CD4-positive, alpha-beta T cell (primary cell): ENCODE results near the gene INPP4B. TPM values are rescaled to one million over a fixed set of nuclear protein-coding genes. Genes with fewer than 3 reads are reported as not detected.

Experiments
- ATAC-seq: fragments of 200-7000 bp; cut with Tn5 transposase; one replicate; pipeline ENCODE4 v1.10.0; 2022; ENCODE audit warnings: mild to moderate bottlenecking; ENCODE audit not compliant: poor library complexity
- CTCF ChIA-PET: fragments of 350-600 bp; sonication (Branson Sonifier 250); formaldehyde crosslinking; loops from one replicate; lab custom pipeline; 2021; ENCODE audit warnings: antibody characterized with exemption, inconsistent platforms; lab: Charles Lee
- POLR2A ChIA-PET: fragments of 350-600 bp; sonication (Branson Sonifier 250); formaldehyde crosslinking; loops from one replicate; lab custom pipeline; 2021; ENCODE audit warnings: antibody characterized with exemption, inconsistent platforms; lab: Charles Lee
- DNase-seq, 14 experiments: peaks; one replicate each; pipeline ENCODE4 v3.0.0-alpha.2; 2013 to 2020; ENCODE audit warnings: mixed read lengths in 2 of 14
- H3K27ac ChIP-seq, 2 donors: one replicate each; pipeline versions ENCODE4 v1.5.1 to v1.7.0; 2013; ENCODE audit warnings: low read length in 2 of 2, low read depth in 1 of 2, mild to moderate bottlenecking in 1 of 2
- H3K27me3 ChIP-seq, 2 experiments: 1 replicate in 1 of 2; 2 replicates in 1 of 2; pipeline versions ENCODE4 v1.6.1 to v1.7.0; 2013; ENCODE audit warnings: low read length in 2 of 2, control low read depth in 1 of 2, mild to moderate bottlenecking in 1 of 2, moderate library complexity in 1 of 2; ENCODE audit not compliant: insufficient read depth in 2 of 2, control insufficient read depth in 1 of 2
- H3K36me3 ChIP-seq: one replicate; pipeline ENCODE4 v1.6.1; 2013; ENCODE audit warnings: low read length, control low read depth; ENCODE audit not compliant: insufficient read depth
- H3K4me1 ChIP-seq: one replicate; pipeline ENCODE4 v1.6.1; 2013; ENCODE audit warnings: low read length, control low read depth; ENCODE audit not compliant: insufficient read depth
- H3K4me3 ChIP-seq: one replicate; pipeline ENCODE4 v1.5.1; 2013; ENCODE audit warnings: mild to moderate bottlenecking, low read length, moderate library complexity
- H3K9me3 ChIP-seq, 2 experiments: 1 replicate in 1 of 2; 2 replicates in 1 of 2; pipeline versions ENCODE4 v1.6.1 to v1.7.0; 2013; ENCODE audit warnings: low read length in 2 of 2, mild to moderate bottlenecking in 2 of 2, control low read depth in 1 of 2, moderate library complexity in 1 of 2; ENCODE audit not compliant: control insufficient read depth in 1 of 2, insufficient read depth in 1 of 2
- H3K27ac Mint-ChIP-seq: one replicate; pipeline ENCODE4 v1.8.0; 2020; ENCODE audit warnings: mixed read lengths
- H3K27me3 Mint-ChIP-seq: one replicate; pipeline ENCODE4 v1.8.0; 2021; ENCODE audit warnings: mixed read lengths
- H3K36me3 Mint-ChIP-seq: one replicate; pipeline ENCODE4 v1.8.0; 2021; ENCODE audit warnings: low read depth, mixed read lengths
- H3K4me1 Mint-ChIP-seq: one replicate; pipeline ENCODE4 v1.8.0; 2021; ENCODE audit warnings: low read depth, mixed read lengths
- H3K4me3 Mint-ChIP-seq: one replicate; pipeline ENCODE4 v1.8.0; 2020; ENCODE audit warnings: mild to moderate bottlenecking, mixed read lengths
- H3K9me3 Mint-ChIP-seq: one replicate; pipeline ENCODE4 v1.8.0; 2020; ENCODE audit warnings: mixed read lengths
- intact Hi-C, 2 experiments: fragments of 100-400 bp; cut with DNase I in 1 of 2; cut with micrococcal nuclease in 1 of 2; formaldehyde crosslinking; loops; one replicate each; pipeline versions ENCODE4 v1.15.1 to v1.9.0; 2023 to 2025; cut with DNase I, micrococcal nuclease
- total RNA-seq, 174 experiments: library from RNA in 2 of 174; stranded (reverse) in 2 of 174; gene quantifications; one replicate each; pipeline ENCODE4 v1.2.3 and lab custom pipeline; 2021 to 2026
- TF ChIP-seq, protein P1 (sequence below): fragments of 200-600 bp; IDR thresholded peaks from one replicate; pipeline ENCODE4 v1.8.0; 2022; ENCODE audit warnings: antibody characterized with exemption, mild to moderate bottlenecking

Gene INPP4B
- total RNA-seq, 2 experiments from 2014 or later = 50.7 to 53.8 TPM

DNA sequence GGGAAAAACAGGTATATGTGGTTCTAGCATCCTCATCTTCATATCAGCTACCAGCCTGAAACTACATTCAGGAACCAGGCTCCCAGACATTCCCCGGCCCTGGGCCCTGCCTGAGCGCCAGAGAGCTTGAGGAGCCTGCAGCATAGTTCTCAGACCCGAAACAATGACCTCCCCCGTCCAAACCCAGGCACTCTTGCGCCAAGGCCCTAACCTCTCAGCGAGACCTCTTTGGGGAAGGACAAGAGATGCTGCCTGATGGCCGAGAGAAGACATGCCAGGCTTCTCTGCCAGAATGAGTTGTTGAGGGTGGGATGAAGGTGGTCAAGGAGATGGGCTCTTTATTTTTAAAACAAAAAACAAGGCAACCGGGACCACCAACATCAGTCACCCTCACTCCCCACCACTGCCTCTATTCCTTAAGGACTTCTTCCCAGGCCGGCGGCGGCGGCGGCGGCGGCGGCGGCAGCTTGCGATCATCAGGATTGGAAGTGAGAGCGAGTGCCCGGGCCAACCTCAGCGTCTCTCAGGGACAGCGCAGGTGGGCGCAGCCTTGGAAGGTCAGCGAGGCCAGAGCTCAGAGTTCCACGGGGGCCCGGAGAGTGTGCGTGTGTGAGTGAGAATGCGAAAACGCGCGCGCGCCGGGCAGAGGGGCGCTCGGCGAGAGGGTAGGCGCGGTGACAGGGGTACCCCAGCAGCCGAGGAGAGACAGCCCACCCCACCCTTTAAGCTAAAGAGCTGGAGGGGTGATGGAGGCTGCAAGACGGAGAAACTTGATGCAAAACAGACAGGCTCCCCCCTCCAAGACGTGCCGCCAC lies 601 bp downstream of the INPP4B start:
- Histone ChIP-seq H3K36me3 (no peaks in the 10 kb centered on the region), H3K27ac (no peak overlapping the region), H3K27me3 (peaks cover 4 to 12% of the 10 kb centered on the region in 2 experiments), H3K4me3 (peak overlapping the region; percentile 67), H3K9me3 (peaks cover 0 to 4% of the 10 kb centered on the region in 2 experiments), H3K4me1 (peaks cover 24% of the 10 kb centered on the region)
- H3K27me3 Mint-ChIP-seq = peaks cover 22% of the 10 kb centered on the region
- ATAC-seq (peak; percentile 3), DNase-seq (peak in 7 of 14 experiments; percentile 0 to 37 (median 11))
- H3K4me1 Mint-ChIP-seq = peaks cover 14% of the 10 kb centered on the region
- intact Hi-C loops = loop anchor here (2.0 to 10.0 kb wide), 14 partner anchors 121 to 1687 kb away; partner anchors contain the start of genes USP38 (in 1 of the 2) and ZNF330 (in 1 of the 2)
- ChIA-PET CTCF (interaction anchor here (0.6 to 1.3 kb wide), 3 partner anchors 104 to 719 kb away, joined by 3 to 4 read pairs (median 4); no protein-coding TSS in a partner anchor), POLR2A (interaction anchor here (1.0 to 1.2 kb wide), 6 partner anchors 142 to 721 kb away, joined by 3 to 5 read pairs (median 4); no protein-coding TSS in a partner anchor)
- TF ChIP-seq, protein P1, sequence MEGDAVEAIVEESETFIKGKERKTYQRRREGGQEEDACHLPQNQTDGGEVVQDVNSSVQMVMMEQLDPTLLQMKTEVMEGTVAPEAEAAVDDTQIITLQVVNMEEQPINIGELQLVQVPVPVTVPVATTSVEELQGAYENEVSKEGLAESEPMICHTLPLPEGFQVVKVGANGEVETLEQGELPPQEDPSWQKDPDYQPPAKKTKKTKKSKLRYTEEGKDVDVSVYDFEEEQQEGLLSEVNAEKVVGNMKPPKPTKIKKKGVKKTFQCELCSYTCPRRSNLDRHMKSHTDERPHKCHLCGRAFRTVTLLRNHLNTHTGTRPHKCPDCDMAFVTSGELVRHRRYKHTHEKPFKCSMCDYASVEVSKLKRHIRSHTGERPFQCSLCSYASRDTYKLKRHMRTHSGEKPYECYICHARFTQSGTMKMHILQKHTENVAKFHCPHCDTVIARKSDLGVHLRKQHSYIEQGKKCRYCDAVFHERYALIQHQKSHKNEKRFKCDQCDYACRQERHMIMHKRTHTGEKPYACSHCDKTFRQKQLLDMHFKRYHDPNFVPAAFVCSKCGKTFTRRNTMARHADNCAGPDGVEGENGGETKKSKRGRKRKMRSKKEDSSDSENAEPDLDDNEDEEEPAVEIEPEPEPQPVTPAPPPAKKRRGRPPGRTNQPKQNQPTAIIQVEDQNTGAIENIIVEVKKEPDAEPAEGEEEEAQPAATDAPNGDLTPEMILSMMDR = no peak
- peaks cover 12% of the 10 kb centered on the region for H3K36me3 Mint-ChIP-seq
- peak overlapping the region; percentile 47 for H3K27ac Mint-ChIP-seq
- peak overlapping the region; percentile 89 for H3K4me3 Mint-ChIP-seq
- H3K9me3 Mint-ChIP-seq = no peaks in the 10 kb centered on the region

DNA sequence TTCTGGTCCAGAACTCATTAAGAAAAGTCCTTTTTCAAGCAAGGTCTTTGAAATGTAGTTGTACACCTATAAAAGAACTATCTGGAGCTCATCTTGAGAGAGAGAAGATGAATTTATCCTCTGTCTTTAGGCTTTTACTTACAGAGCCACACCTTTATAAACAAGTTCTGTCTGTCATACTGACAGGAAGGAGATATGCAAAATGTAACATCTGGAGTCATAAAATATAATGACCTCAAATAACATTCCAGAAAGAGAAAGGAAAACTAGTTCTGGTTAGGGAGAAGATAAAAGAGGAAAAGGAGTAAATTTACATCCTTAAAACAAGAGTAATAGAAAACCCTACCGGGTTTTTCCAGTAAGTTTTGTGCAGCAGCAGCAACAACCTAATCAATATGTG lies 1.3 kb downstream of the INPP4B start:
- Mint-ChIP-seq H3K27me3 (peaks cover 22% of the 10 kb centered on the region), H3K4me1 (peaks cover 14% of the 10 kb centered on the region), H3K27ac (no peak overlapping the region), H3K36me3 (peaks cover 12% of the 10 kb centered on the region), H3K4me3 (peak overlapping the region; percentile 89), H3K9me3 (no peaks in the 10 kb centered on the region)
- no peak for DNase-seq
- Histone ChIP-seq H3K4me3 (no peak overlapping the region), H3K27ac (no peak overlapping the region), H3K36me3 (no peaks in the 10 kb centered on the region), H3K4me1 (peaks cover 24% of the 10 kb centered on the region), H3K9me3 (peaks cover 0 to 4% of the 10 kb centered on the region in 2 experiments), H3K27me3 (peaks cover 4 to 12% of the 10 kb centered on the region in 2 experiments)
- TF ChIP-seq, protein P1 = no peak
- ATAC-seq = no peak
- CTCF ChIA-PET = interaction anchor here (0.6 to 1.3 kb wide), 3 partner anchors 104 to 718 kb away, joined by 3 to 4 read pairs (median 4); no protein-coding TSS in a partner anchor
- intact Hi-C loops = loop anchor here (5.0 to 10.0 kb wide), 10 partner anchors 120 to 1682 kb away; partner anchors contain the start of genes USP38 (in 1 of the 2) and ZNF330 (in 1 of the 2)
- POLR2A ChIA-PET = interaction anchor here (1.1 kb wide), 1 partner anchor 278 kb away, joined by 3 read pairs; no protein-coding TSS in a partner anchor

DNA sequence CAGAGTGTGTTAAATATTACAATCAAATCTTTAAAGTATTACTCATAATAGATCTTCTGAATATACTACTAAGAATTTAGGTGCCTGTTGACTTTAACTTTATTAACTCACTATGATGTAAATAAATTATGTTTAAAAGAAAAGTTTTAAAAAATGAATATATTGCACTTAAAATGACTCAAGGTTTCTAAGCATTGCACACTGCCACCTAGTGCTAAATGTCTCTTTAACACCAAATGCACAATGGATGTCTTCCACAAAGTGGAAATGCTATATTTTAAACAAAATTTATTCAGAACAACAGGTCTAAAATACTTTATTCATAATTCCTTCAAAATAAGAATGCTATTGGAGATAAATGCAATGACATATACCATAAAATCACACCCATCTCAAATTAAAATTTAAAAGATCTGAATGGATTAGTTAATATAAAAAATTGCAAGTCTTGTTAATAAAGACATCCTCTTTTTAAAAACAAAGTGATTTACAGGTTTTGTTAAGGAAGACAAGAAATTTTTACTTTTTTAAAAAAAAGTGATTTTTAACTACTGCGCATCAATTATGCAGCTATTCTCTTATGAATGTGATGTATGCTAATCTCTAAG lies 5.5 kb downstream of the INPP4B start:
- ATAC-seq (no peak), DNase-seq (peak in 4 of 14 experiments; percentile 16 to 68 (median 56))
- TF ChIP-seq, protein P1 = peak; percentile 73
- Mint-ChIP-seq H3K4me1 (peaks cover 14% of the 10 kb centered on the region), H3K27me3 (peaks cover 6% of the 10 kb centered on the region), H3K4me3 (no peak overlapping the region), H3K9me3 (no peaks in the 10 kb centered on the region), H3K27ac (no peak overlapping the region), H3K36me3 (peaks cover 2% of the 10 kb centered on the region)
- Histone ChIP-seq H3K36me3 (no peaks in the 10 kb centered on the region), H3K9me3 (no peaks in the 10 kb centered on the region), H3K27me3 (peaks cover 0 to 6% of the 10 kb centered on the region in 2 experiments), H3K4me1 (peaks cover 6% of the 10 kb centered on the region), H3K27ac (no peak overlapping the region), H3K4me3 (no peak overlapping the region)
- ChIA-PET CTCF (no interaction called here), POLR2A (no interaction called here)
- intact Hi-C loops = loop anchor here (1.0 to 10.0 kb wide), 10 partner anchors 116 to 1616 kb away; partner anchors contain the start of genes USP38 (in 1 of the 2) and ZNF330 (in 1 of the 2)
